Measurements from ENCODE around the gene FAM228A.
"Not testable (repeated sequence)": the region's sequence is repeated elsewhere in the genome, so short reads cannot be mapped to it uniquely, and the experiment has no call there.

Gene FAM228A

GRCh38 chr2:24174851-24175277 is at the start of gene FAM228A:
TSS of gene FAM228A (plus strand) at chr2:24175053. CDS start at chr2:24175481, 428 bp downstream.
- no peak for DNase-seq

- no peak for DNase-seq
Observed at GRCh38 chr2:24125956-24126355, 48.9 kb upstream of the FAM228A start.

DNA sequence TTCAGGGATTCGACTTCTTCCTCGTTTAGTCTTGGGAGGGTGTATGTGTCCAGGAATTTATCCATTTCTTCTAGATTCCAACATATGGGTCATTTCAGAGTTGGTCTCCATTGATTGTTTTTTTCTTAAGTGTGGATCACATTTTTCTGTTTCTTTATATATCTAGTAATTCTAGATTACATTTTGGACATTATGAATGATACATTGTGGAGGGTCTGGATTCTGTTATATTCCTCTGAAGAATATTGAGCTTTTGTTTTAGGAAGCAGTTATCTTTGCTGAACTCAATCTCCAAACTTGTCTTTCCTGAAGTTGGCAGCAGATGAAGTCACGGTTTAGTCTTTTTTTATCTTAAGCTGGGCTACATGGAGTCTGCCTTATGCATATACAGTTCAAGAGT is 42.3 kb upstream of the FAM228A start:
- no peak for DNase-seq

- DNase-seq: not testable (repeated sequence)
Observed at GRCh38 chr2:24140305-24140704, 34.5 kb upstream of the FAM228A start.

GRCh38 chr2:24147364-24147763 is 27.5 kb upstream of the FAM228A start:
- no peak for DNase-seq

GRCh38 chr2:24152413-24153197 is 22.2 kb upstream of the FAM228A start:
- no peak for DNase-seq

GRCh38 chr2:24153478-24153877 is 21.4 kb upstream of the FAM228A start:
- no peak for DNase-seq

DNA sequence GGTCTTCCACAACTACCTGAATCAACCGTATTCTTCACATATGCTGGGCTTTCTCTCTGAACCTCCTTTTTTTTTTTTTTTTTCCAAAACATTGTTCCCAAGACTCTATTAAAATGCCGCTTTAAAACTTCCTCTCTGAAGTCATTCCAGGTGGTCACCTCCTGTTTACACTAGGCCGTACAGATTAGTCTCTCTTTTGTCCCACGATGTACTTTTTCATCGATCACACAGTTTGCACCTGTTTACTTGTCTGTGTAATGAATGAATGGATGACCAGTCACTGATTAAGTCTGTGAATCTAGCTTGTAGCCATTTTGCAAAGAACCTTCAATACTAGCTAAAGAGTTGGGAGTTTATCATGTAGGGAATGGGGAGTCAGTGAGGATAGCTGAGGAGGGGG is 16.7 kb upstream of the FAM228A start:
- DNase-seq: no peak

DNA sequence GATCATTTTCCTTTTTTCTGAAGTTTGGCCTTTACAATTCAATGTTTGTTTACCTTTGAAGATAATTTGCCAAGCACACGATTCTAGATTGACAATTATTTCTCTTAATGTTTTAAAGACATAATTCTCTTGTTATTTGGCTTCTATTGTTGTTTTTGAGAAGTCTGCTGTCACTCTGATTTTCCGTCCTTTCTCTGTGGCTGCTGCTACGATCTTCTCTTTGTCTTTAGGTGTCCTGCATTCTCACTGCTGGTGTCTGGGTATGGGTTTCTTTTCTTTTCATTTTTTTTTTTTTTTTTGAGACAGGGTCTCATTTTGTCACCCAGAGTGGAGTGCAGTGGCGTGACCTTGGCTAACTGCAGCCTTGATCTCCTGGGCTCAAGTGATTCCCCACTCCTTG is 15.1 kb upstream of the FAM228A start:
- no peak for DNase-seq

DNA sequence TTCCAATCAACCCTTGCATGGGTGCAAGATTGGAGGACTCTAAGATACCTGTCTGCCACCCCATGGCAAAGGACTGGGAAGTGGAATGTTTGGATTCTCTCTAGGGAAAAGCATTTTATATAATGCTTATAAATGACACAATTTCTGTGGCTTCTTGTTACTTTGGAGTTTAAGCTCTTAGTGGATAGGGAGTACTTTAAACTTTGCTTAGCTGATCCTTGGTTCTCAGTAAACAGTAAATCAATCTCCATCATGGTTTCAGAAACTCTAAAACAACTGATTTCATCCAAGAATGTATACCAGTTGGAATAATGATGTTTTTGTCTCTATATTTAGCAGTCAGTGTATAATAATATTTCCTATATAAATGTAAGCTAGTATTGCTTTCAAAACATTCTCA is 14.1 kb upstream of the FAM228A start:
- DNase-seq: no peak

DNA sequence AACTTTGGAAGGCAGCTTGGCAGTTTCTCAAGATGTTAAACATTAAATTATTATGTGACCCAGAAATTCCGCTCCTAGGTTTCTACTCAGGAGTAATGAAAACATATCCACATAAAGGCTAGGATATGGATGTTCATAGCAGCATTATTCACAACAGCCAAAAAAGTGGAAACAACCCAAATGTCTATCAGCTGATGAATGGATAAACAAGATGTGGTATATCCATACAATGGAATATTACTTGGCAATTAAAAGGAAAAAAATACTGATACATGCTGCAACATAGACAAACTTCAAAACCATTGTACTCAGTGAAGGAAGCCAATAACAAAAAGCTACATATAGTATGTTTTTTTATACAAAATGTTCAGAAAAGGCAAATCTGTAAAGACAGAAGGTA is 12.4 kb upstream of the FAM228A start:
- no peak for DNase-seq

GRCh38 chr2:24163186-24163585 is 11.7 kb upstream of the FAM228A start:
- no peak for DNase-seq

DNA sequence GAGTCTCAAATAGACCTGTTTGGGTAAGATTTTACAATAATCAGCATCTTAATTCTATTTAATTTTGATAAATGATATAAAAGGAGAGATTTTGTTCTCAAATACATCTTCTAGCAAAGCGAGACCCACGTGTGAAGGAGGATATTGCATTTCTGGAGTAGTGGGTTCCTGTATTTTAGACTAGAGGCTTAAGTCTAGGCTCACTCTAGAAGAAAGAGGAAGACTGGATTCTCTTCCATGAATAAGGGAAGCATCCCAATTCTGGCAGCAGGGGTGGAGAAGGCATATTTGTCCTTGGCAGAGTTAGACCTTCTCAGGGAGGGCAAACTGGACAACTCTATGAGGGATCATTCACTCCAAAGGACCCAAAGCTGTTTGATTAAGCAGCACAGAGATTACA is 11.3 kb upstream of the FAM228A start:
- DNase-seq: no peak

DNA sequence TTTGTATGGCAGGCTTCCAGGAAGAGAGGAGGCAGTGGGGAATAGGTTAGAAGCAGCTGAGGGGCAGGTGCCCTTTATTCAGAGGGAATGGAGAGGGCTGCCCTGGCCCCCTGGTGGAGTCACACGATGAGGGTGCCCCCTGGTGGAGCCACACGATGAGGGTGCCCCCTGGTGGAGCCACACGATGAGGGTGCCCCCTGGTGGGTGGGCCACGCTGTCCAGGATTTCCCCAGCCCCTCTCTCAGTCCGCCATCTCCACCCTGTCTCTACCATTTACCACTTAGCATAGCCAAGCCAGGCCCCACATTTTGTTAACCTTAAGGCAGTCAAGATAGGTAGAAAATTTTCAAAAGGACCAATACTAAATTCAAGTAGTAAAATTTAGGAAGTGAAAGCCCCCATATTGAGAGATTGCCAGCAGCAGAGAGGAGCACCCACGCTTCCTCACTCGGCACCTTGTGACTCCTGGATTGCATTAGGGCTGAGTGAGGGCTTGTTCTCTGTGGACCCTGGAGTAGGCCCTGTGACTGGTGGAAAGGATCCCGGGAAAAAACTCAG is 10.4 kb upstream of the FAM228A start:
- DNase-seq: no peak

DNA sequence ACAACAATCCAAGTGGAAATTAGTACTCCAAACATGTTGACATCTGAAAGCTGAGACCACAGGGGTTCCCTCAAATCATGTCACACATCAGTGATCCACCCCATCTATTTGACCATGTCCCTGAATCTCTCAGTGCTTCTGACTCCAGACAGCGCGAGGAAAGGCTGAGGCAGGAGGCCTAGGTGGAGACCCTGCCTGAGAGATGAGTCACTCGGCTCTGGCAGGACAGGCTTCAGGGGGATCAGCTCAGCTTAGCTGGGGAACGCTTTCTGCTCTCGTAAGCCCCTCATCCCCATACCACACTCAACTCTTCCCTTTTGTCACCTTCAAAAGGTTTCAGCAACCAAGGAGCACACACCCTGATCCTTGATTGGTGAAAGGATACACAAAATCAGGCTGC is 5.8 kb upstream of the FAM228A start:
- DNase-seq: no peak

- no peak for DNase-seq
Observed at GRCh38 chr2:24175631-24176187, 856 bp downstream of the FAM228A start.

GRCh38 chr2:24176326-24176725 is 1.5 kb downstream of the FAM228A start:
- DNase-seq: no peak

DNA sequence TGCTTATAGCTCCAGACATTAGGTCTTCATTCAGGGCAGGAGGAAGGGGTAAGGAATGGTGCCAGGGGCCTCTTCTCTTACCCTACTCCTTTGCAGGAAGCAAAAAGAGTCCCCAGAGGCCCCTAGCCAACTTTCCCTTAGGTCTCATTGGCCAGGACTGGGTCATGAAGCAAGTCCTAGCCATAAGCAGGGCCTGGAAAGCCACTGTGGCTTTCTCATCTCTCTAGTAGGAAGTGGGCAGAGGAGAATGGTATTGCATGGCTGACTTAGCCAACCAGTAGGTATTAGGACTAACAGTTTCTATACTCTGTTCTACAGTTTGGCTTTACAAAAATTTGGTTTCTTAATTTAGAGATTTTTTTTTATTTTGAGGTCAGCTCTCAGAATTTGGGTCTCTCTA is 4.8 kb downstream of the FAM228A start:
- DNase-seq: no peak

GRCh38 chr2:24181849-24182248 is 7.0 kb downstream of the FAM228A start:
- no peak for DNase-seq

DNA sequence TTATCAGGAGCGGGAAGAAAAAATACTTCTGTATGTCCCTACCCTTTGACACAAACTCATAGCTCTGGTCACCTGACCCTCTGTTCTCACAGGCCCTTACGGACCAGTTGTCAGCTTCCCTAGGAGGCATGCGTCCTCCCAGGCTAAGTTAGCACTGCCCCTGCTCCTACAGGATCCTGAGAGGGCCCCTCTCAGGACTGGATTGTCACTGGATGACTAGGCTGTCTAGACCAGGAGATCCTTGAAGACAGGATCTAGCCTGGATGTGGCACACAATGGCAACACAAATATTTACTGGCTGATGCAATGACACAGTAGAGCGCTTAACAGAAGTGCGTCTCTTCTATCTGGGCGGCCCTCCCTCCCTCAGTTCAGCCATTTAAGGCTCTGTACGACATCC is 7.7 kb downstream of the FAM228A start:
- no peak for DNase-seq

DNA sequence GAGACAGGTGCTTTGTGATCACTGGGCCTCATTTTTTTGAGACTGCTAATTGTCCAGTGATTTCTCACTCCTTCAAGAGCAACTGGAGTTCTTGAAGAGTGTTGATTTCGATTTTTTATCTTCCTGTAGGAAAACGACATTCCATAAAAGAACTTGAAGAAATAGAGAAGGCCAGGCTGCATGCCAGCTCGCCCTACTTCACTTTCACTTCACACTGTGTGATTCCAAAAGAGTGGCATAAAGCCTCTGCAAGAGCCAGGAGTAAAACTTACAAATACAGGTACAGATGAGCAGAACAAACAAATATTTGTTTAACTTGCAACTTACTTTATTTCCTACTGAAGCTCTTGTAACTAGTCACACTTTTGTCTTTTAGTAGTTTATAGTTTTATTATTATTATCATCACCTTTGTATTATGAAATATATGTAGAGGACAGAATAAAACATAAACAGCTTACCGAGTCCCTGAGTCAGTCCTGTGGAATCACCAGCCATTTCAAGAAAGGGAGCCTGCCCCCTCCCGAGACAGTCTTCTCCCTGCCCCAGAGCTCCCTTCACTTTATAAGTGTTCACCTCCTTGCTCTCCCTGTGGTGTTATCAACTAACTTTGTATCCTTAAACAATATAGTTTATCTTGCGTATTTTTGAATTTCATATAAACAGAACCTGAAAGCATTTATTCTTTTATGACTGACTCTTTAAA is 8.7 kb downstream of the FAM228A start:
- DNase-seq: no peak

GRCh38 chr2:24189551-24189950 is 14.7 kb downstream of the FAM228A start:
- no peak for DNase-seq

DNA sequence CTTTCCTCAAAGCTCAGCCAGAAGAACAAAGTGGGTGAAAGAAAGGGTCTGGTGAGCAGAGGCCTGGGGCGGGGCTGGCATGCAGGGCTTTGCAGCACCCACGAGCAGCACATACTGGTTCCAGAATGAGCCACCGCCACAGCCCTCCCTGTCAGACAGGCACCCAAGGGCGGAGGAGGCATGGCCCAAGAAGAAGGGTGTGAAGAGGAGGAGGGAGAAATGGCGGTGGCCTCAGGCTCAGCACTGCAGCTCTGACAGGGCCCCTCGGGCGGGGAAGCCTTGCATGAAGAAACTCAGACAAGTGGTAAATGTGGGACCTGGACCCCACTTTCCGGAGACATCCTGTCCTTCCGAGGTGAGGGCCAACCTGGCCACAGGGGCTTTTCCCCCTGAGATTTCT is 15.7 kb downstream of the FAM228A start:
- DNase-seq: no peak

- no peak for DNase-seq
Observed at GRCh38 chr2:24191156-24191555, 16.3 kb downstream of the FAM228A start.
